Raji (cell line): ENCODE measurements around the gene NPEPL1.

ENCODE experiments used
- POLR2A ChIP-seq: IDR thresholded peaks from 2 replicates; pipeline ENCODE4 v1.6.1; 2011; ENCODE audit warnings: low read depth, low read length, control low read depth; ENCODE audit not compliant: insufficient read depth

NPEPL1 gene

DNA sequence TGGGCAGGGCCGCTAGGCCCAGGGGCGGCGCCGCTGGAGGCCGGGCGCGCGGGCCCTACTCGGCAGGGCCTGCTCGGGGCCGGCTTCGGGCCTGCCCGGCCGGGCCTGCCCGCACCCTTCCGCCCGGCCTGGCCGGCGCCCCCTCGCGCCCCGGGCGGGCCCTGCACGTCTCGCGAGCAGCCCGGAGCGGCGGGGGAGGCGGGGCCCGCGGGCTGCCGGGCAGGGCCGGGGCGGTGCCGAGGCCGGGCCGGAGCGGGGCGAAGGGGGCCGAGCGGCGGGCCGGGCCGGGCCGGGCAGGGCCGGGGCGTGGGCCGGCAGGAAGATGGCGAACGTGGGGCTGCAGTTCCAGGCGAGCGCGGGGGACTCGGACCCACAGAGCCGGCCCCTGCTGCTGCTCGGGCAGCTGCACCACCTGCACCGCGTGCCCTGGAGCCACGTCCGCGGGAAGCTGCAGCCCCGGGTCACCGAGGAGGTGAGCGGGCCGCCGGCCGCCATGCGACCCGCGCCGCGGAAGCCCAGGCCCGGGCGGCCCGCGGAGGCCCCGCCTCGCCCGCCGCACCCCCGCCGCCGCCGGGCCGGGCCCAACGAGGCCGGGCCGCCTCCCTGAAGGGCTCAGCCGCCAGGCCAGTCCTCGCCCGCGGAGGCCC, at the start of gene NPEPL1:
Gene NPEPL1, plus strand, starts transcription at position 222 of the 647 bp plus-strand sequence. Its CDS starts 101 bp downstream, at position 323.
- TF ChIP-seq POLR2A, result no peak

- TF ChIP-seq POLR2A, result no peak
Observed at GRCh38 chr20:58645412-58645968, 47.1 kb upstream of the NPEPL1 start.

- TF ChIP-seq POLR2A, result no peak
Observed at GRCh38 chr20:58646257-58646656, 46.3 kb upstream of the NPEPL1 start.

DNA sequence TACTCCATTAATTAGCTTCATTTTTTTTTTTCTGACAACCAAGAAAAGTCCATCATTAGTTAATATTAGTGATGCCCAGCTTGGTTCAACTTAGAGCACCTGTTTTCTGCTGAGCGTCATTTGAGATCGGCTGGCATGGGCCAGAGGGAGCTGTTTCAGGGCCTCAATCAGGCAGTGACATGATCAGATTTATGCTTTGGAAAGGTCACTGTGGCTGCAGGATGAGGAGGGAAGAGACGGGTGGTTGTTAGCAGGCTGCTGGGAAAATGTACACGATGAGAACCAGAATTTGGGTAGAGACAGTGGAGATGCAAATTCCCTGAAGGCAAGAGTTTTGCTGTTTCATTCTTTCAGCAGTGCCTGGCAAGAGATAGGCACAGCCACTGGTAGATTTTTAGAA, 45.9 kb upstream of the NPEPL1 start:
- TF ChIP-seq POLR2A, result no peak

- TF ChIP-seq POLR2A, result no peak
Observed at GRCh38 chr20:58647162-58647795, 45.3 kb upstream of the NPEPL1 start.

DNA sequence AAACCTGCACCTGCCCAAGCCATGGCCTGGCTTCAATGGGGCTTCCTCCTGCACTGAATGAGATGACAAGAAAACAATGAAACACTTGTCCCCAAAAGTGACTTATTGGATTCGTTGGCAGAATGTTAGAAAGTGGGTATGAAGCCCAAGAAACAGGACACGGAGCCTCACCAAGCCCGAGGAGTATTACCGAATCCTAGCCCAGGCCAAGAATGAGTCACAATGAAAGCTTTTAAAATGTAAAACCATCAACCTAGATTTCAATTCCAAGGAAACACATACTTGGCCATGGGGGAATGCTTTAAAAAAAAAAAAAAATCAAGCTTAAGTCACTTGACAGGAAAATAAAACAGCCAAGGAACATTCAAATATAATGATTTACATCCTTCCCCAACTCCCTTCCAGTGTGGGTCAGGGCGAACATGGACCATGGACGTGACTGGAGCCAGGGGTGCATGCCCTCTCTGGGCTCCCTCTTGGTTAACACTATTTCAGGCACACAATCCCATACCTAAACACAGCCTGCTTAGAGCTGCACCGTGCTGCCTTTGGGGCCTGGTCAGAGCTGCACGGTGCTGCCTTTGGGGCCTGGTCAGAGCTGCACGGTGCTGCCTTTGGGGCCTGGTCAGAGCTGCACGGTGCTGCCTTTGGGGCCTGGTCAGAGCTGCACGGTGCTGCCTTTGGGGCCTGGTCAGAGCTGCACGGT, 44.7 kb upstream of the NPEPL1 start:
- TF ChIP-seq POLR2A, result no peak

GRCh38 chr20:58649288-58650180, 43.1 kb upstream of the NPEPL1 start:
- no peak for TF ChIP-seq POLR2A

GRCh38 chr20:58650181-58650775, 42.3 kb upstream of the NPEPL1 start:
- no peak for TF ChIP-seq POLR2A

DNA sequence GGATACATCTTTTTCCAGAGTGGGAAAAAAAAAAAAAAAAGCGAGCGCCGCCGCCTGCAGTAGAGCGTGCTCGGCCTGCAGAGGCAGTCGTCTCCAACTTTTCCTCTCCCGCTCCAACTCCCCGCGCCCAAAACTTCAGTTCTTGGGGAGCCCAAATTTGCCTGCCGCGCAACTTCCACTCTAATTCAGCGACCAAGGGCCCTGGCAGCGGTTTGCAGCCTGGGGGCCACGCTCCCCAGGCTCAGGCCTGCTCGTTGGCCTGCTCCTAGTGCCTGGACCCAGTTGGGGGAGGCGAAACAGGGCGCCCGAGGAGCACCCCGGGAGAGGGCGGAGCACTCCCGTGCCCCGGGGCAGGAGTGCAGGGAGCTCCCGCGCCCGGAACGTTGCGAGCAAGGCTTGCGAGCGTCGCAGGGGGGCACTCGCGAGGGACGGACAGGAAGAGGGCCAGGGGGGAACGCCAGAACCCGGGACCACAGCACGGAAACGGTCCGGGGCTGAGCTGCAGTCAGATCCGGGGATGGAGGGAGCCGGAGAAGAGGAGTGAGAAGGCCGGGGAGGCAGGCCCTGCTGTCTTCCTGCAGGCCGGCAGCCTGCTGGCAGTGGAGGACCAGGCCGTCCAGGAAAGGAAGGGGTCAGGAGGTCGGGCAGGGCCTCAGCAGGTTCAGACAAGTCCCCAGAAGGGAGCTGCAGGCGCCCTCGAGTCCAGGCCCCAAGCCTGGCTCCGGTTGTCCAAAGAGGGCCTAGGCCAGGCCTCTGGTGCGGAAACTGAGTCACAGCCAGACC, 41.6 kb upstream of the NPEPL1 start, which contains the start of gene STX16:
Gene STX16, plus strand, starts transcription at position 508 of the 783 bp plus-strand sequence. CDS start 724 bp downstream, outside the sequence.
- TF ChIP-seq POLR2A, result peak; percentile 83

DNA sequence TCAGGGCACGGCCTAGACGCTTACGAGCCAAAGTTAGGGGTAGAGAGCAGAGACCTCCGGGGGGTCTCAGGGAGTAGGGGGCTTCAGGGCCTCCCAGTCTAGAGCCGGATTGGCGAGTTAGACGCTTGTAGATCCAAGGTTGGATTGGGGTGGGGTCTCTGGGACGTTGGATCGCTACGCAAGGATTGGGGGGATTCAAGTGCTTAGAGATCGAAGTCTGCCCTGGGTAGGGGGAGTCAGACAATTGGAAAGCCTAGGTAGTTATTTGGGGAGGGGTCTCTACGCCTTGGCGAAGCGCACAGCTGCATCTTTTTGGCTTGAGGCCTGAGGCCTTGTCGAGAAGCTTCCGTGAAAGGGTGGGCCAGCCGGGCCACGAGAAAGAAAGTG, 41.0 kb upstream of the NPEPL1 start:
- no peak for TF ChIP-seq POLR2A

DNA sequence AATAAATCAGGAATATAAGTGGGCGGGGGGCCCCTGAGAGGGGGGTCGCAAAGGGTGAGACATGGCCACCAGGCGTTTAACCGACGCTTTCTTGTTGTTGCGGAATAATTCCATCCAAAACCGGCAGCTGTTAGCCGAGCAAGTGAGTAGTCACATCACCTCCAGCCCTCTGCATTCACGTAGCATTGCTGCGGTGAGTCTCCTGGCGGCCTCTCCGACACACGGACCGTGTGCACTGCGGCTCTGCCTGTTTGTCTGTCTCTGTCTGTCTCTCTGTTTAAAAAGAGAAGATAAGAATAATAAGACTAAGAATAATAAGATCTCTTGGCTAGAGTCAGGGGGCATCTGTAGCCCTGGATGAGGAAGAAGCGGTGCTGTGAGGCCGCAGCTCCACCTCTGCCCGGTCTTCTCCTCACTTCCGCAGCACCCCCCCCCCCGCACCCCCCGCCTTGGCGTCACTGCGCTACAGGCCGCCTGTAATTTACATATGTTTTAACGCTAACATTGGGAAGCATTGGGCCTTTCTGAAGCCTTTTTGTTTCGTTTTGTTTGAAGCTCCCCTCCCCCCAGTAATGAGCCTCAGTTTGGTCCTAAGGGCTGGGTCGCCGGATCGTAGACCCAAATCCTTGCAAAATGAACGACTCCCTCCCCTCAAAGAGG, 40.5 kb upstream of the NPEPL1 start:
- TF ChIP-seq POLR2A, result peak; percentile 48; the same call in 1 of the 2 replicates

GRCh38 chr20:58652606-58653294, 39.9 kb upstream of the NPEPL1 start:
- TF ChIP-seq POLR2A, result no peak

DNA sequence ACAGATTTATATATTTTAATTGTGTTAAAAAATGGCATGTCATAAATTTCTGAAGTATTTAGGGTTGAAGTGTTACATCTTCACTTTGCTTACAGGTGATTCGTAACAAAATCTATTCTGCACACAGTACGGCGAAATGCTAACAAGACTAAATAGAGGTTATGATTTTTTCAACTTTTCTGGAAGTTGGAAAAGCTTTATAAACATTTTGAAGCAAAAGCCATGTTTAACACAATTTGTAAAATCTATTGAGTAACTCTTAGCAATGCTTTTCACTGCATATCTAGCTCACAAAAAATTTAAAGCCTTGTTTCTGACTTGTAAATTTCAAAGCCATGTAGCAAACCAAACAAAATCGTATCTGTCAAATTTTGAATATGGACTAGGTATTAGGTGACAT, 38.3 kb upstream of the NPEPL1 start:
- TF ChIP-seq POLR2A, result no peak
